ENCODE results near the gene MGAT5. TPM values are rescaled to one million over a fixed set of nuclear protein-coding genes. Genes with fewer than 3 reads are reported as not detected.

The MGAT5 gene
- total RNA-seq, 1 donor from 2014 or later = 21.2 TPM

DNA sequence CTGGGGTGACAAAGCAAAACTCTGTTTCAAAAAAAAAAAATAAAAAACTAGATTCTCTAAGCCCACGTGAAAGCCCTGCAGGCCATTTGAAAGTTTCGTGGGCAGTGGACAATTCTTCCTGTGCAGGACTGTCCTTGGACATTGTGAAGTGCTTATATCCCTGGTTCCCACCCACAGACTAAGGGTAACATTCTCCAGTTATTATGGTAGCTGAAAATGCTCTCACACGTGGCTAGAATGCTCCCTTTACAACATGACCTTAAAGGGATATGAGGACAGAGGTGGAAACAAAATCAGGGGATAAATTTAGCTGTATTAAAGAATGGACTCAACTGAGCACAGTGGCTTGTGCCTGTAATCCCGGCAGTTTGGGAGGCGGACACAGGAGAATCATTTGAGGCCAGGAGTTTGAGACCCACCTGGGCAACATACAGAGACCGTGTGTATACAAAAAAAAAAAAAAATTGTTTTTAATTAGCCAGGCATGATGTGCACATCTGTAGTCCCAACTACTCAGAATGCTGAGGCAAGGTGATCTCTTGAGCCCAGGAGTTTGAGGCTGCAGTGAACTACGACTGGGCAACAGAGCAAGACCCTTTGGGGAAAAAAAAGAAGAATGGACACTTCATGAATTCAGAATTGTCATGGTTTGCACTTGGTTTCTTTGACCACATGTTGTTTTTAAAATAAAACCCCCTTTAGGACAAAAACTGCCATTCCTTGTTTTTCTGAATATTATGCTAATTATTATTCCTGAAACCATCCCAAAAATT lies 167.9 kb downstream of the MGAT5 start:
- no peak overlapping the region for H3K9ac ChIP-seq
- peaks cover 11% of the 10 kb centered on the region for H3K4me1 ChIP-seq
- no peaks in the 10 kb centered on the region for H3K27me3 Mint-ChIP-seq (ENCODE audit: insufficient read depth, low read depth)
- no peaks in the 10 kb centered on the region for H3K27me3 ChIP-seq
- no peak overlapping the region for H2AFZ ChIP-seq (replicated peaks)
- H4K20me1 ChIP-seq (ENCODE audit: low read depth) = peaks cover 9% of the 10 kb centered on the region
- H3K4me3 ChIP-seq = no peak overlapping the region
- H3K36me3 ChIP-seq = no peaks in the 10 kb centered on the region
- H3K4me3 Mint-ChIP-seq = no peak overlapping the region
- peaks cover 10% of the 10 kb centered on the region for H3K36me3 Mint-ChIP-seq
- H3K4me1 Mint-ChIP-seq = peaks cover 8% of the 10 kb centered on the region
- no peak overlapping the region for H3K27ac ChIP-seq
- H3F3A ChIP-seq (ENCODE audit: low read depth) = peaks cover 6% of the 10 kb centered on the region
- H3K4me2 ChIP-seq = no peak overlapping the region
- DNase-seq (ENCODE audit: low spot score) = no peak
- H3K9me3 Mint-ChIP-seq = no peaks in the 10 kb centered on the region
- H3K79me2 ChIP-seq (ENCODE audit: low read depth) = no peaks in the 10 kb centered on the region
- no peak overlapping the region for H3K27ac Mint-ChIP-seq
- TF ChIP-seq EZH2 (IDR thresholded peaks at IDR 0.05) = no peak
- no peak for TF ChIP-seq EZH2phosphoT487 (IDR thresholded peaks at IDR 0.05)
- TF ChIP-seq, protein P1, sequence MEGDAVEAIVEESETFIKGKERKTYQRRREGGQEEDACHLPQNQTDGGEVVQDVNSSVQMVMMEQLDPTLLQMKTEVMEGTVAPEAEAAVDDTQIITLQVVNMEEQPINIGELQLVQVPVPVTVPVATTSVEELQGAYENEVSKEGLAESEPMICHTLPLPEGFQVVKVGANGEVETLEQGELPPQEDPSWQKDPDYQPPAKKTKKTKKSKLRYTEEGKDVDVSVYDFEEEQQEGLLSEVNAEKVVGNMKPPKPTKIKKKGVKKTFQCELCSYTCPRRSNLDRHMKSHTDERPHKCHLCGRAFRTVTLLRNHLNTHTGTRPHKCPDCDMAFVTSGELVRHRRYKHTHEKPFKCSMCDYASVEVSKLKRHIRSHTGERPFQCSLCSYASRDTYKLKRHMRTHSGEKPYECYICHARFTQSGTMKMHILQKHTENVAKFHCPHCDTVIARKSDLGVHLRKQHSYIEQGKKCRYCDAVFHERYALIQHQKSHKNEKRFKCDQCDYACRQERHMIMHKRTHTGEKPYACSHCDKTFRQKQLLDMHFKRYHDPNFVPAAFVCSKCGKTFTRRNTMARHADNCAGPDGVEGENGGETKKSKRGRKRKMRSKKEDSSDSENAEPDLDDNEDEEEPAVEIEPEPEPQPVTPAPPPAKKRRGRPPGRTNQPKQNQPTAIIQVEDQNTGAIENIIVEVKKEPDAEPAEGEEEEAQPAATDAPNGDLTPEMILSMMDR (IDR thresholded peaks at IDR 0.05) = no peak
- H3K9me3 ChIP-seq (ENCODE audit: low read depth) = no peaks in the 10 kb centered on the region

DNA sequence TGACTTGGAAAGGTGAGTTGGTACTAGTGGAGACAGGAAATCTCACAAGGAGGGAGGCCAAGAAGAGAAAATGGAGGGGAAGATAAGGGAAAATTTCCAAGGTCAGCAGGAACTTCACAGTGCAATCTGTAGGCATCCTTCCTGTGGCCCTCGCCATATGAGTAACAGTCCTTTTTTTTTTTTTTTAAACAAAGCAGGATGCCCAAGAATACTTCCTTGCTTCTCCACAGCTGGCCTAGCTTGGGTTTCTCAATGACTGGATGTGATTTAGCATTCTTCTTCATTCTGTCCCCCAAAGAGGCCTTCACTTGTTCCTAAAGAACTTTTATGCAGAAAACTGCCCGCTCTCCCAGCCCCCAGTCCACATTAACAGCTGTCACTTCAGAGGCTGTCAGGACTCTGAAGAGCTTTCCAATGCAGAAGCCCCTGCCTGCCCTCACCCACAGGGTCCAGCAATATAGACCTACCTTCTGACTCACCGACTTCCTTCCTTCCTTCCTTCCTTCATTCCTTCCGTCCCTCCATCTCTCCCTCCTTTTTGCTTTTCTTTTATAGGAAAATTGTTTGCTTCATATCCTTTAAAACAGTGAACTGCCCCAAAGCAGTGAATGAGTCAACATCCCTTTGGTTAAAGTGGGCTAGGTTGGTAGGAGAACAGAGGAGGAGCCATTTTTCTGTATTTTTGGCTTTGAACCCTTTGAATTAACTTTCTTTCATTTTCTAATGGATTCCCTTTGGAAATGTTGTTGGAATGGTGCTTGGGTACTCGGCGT lies 172.0 kb downstream of the MGAT5 start:
- peaks cover 2% of the 10 kb centered on the region for H3K27me3 Mint-ChIP-seq (ENCODE audit: insufficient read depth, low read depth)
- Histone ChIP-seq H2AFZ (replicated peaks) (no peak overlapping the region), H3K4me1 (peaks cover 6% of the 10 kb centered on the region), H3K27ac (no peak overlapping the region), H3K9me3 (ENCODE audit: low read depth) (no peaks in the 10 kb centered on the region), H3K9ac (no peak overlapping the region), H3K4me2 (no peak overlapping the region), H3K36me3 (no peaks in the 10 kb centered on the region), H3F3A (ENCODE audit: low read depth) (peaks cover 3% of the 10 kb centered on the region), H4K20me1 (ENCODE audit: low read depth) (no peaks in the 10 kb centered on the region), H3K79me2 (ENCODE audit: low read depth) (no peaks in the 10 kb centered on the region), H3K4me3 (no peak overlapping the region), H3K27me3 (peaks cover 26% of the 10 kb centered on the region)
- H3K27ac Mint-ChIP-seq = no peak overlapping the region
- H3K4me1 Mint-ChIP-seq = peaks cover 3% of the 10 kb centered on the region
- TF ChIP-seq, protein P1 (IDR thresholded peaks at IDR 0.05) = no peak
- TF ChIP-seq EZH2phosphoT487 (IDR thresholded peaks at IDR 0.05) (no peak), EZH2 (IDR thresholded peaks at IDR 0.05) (no peak)
- no peak for DNase-seq (ENCODE audit: low spot score)
- H3K36me3 Mint-ChIP-seq = peaks cover 18% of the 10 kb centered on the region
- H3K9me3 Mint-ChIP-seq = no peaks in the 10 kb centered on the region
- H3K4me3 Mint-ChIP-seq = no peak overlapping the region

DNA sequence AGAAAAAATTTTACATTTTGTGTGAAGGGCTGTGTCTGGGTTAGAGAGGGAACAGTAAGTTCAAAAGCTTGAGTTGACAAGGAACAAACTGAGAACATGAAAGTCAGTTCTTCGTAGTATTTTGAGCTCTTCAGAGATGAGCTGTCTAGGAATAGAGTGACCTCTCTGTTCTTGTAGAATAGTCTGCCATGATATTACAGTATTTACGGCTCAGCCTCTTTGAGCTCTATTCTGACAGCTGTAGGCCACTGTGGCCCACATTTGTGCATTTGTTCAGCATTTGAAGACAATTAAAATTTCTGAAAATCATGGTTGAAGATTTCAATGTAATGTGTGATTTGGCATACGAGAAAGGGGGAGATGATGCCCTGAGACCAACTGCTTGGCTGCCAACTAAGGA lies 172.8 kb downstream of the MGAT5 start:
- Histone ChIP-seq H3K4me2 (no peak overlapping the region), H3K27ac (no peak overlapping the region), H2AFZ (replicated peaks) (no peak overlapping the region), H4K20me1 (ENCODE audit: low read depth) (no peaks in the 10 kb centered on the region), H3K9me3 (ENCODE audit: low read depth) (no peaks in the 10 kb centered on the region), H3K4me1 (peaks cover 14% of the 10 kb centered on the region), H3K4me3 (no peak overlapping the region), H3K27me3 (peaks cover 31% of the 10 kb centered on the region), H3K9ac (no peak overlapping the region), H3K36me3 (no peaks in the 10 kb centered on the region), H3F3A (ENCODE audit: low read depth) (peaks cover 9% of the 10 kb centered on the region), H3K79me2 (ENCODE audit: low read depth) (no peaks in the 10 kb centered on the region)
- no peak overlapping the region for H3K4me3 Mint-ChIP-seq
- DNase-seq (ENCODE audit: low spot score) = no peak
- no peaks in the 10 kb centered on the region for H3K9me3 Mint-ChIP-seq
- H3K27me3 Mint-ChIP-seq (ENCODE audit: insufficient read depth, low read depth) = peaks cover 2% of the 10 kb centered on the region
- H3K4me1 Mint-ChIP-seq = peaks cover 12% of the 10 kb centered on the region
- no peak overlapping the region for H3K27ac Mint-ChIP-seq
- no peak for TF ChIP-seq EZH2phosphoT487 (IDR thresholded peaks at IDR 0.05)
- TF ChIP-seq, protein P1 (IDR thresholded peaks at IDR 0.05) = no peak
- no peak for TF ChIP-seq EZH2 (IDR thresholded peaks at IDR 0.05)
- H3K36me3 Mint-ChIP-seq = peaks cover 21% of the 10 kb centered on the region
